HCT116 (cell line): ENCODE measurements around the gene ARHGAP36. TPM values are rescaled to one million over a fixed set of nuclear protein-coding genes. Genes with fewer than 3 reads are reported as not detected.

Source experiments
- ATAC-seq: fragments of 200-7000 bp; cut with Tn5 transposase; 2 replicates; pipeline ENCODE4 v1.9.1; 2020; ENCODE audit warnings: mild to moderate bottlenecking, moderate library complexity
- BruUV-seq: library from RNA; stranded (reverse); fragments of 400-500 nt; replicated peaks from 2 replicates; lab custom pipeline; 2021; lab: Mats Ljungman, UMichigan
- CTCF ChIA-PET: fragments of 300-600 bp; sonication (Branson Sonifier 250); formaldehyde crosslinking; loops from one replicate; lab custom pipeline; 2021; ENCODE audit warnings: antibody characterized with exemption; lab: Charles Lee
- POLR2A ChIA-PET: fragments of 300-600, 350-600 bp; sonication (Branson Sonifier 250); formaldehyde crosslinking; loops from one replicate; lab custom pipeline; 2021; ENCODE audit warnings: antibody characterized with exemption; lab: Charles Lee
- RAD21 ChIA-PET, 2 experiments: fragments of 300-600 bp; sonication (Branson Sonifier 250); formaldehyde crosslinking; loops; one replicate each; lab custom pipeline; 2023; ENCODE audit warnings: low total read pairs in 2 of 2; ENCODE audit not compliant: uncharacterized antibody in 2 of 2, unreplicated experiment in 2 of 2, low non-redundant PET in 1 of 2; lab: Charles Lee
- DNase-seq: peaks from one replicate; pipeline ENCODE4 v3.0.0-alpha.2; 2010; ENCODE audit warnings: low read depth, low spot score
- H2AFZ ChIP-seq: fragments of 200-600 bp; shearing (Covaris generic), sonication (generic); 2 replicates; pipeline ENCODE4 v1.6.1; 2017; ENCODE audit warnings: low read depth, mixed run types, mixed read lengths, antibody characterized with exemption, low read length; ENCODE audit not compliant: poor library complexity, severe bottlenecking
- H3K27ac ChIP-seq: 2 replicates; pipeline ENCODE4 v1.5.1; 2012; ENCODE audit warnings: low read depth, low read length
- H3K27me3 ChIP-seq: fragments of 200-600 bp; sonication (generic); 2 replicates; pipeline ENCODE4 v1.6.1; 2016; ENCODE audit warnings: mixed run types, low read length, mixed read lengths; ENCODE audit not compliant: insufficient read depth
- H3K36me3 ChIP-seq, 2 experiments: fragments of 200-500 bp in 1 of 2; fragments of 200-600 bp in 1 of 2; sonication (Bioruptor generic) in 1 of 2; sonication (generic) in 1 of 2; 2 replicates each; pipeline versions ENCODE4 v1.5.1 to v1.6.1; 2014 to 2016; ENCODE audit warnings: low read length in 2 of 2, inconsistent platforms in 1 of 2, mixed read lengths in 1 of 2, mixed run types in 1 of 2; ENCODE audit not compliant: insufficient read depth in 2 of 2, control insufficient read depth in 1 of 2
- H3K4me1 ChIP-seq, 2 experiments: fragments of 200-600 bp in 1 of 2; sonication (generic) in 1 of 2; 2 replicates each; pipeline versions ENCODE4 v1.5.1 to v1.6.1; 2012 to 2017; ENCODE audit warnings: low read length in 2 of 2, inconsistent platforms in 1 of 2, mild to moderate bottlenecking in 1 of 2, mixed read lengths in 1 of 2, mixed run types in 1 of 2, moderate library complexity in 1 of 2; ENCODE audit not compliant: insufficient read depth in 2 of 2, control insufficient read depth in 1 of 2
- H3K4me2 ChIP-seq: fragments of 200-600 bp; sonication (generic); 2 replicates; pipeline ENCODE4 v1.6.1; 2017; ENCODE audit warnings: mixed run types, low read length, mixed read lengths
- H3K4me3 ChIP-seq, 2 experiments: fragments of 200-600 bp in 1 of 2; sonication (generic) in 1 of 2; replicated peaks in 1 of 2; 2 replicates each; pipeline ENCODE4 v1.5.1; 2011 to 2016; ENCODE audit warnings: low read length in 2 of 2, control low read depth in 1 of 2, low read depth in 1 of 2, mild to moderate bottlenecking in 1 of 2, mixed read lengths in 1 of 2, mixed run types in 1 of 2
- H3K79me2 ChIP-seq: fragments of 200-600 bp; sonication (generic); 2 replicates; pipeline ENCODE4 v1.6.1; 2017; ENCODE audit warnings: mild to moderate bottlenecking, mixed run types, low read length, moderate library complexity, mixed read lengths; ENCODE audit not compliant: insufficient read depth
- H3K9ac ChIP-seq: fragments of 200-600 bp; sonication (generic); 2 replicates; pipeline ENCODE4 v1.6.1; 2016; ENCODE audit warnings: low read length, mixed read lengths
- H3K9me2 ChIP-seq: fragments of 200-600 bp; sonication (generic), shearing (Covaris generic); 2 replicates; pipeline ENCODE4 v1.6.1; 2017; ENCODE audit warnings: mixed run types, mild to moderate bottlenecking, moderate library complexity; ENCODE audit not compliant: insufficient read depth
- H3K9me3 ChIP-seq, 2 experiments: fragments of 200-500 bp in 1 of 2; fragments of 200-600 bp in 1 of 2; sonication (Bioruptor generic) in 1 of 2; sonication (generic) in 1 of 2; 2 replicates each; pipeline ENCODE4 v1.6.1; 2014 to 2017; ENCODE audit warnings: low read length in 2 of 2, mixed read lengths in 2 of 2, inconsistent platforms in 1 of 2, low read depth in 1 of 2, mild to moderate bottlenecking in 1 of 2, mixed run types in 1 of 2, moderate library complexity in 1 of 2; ENCODE audit not compliant: control insufficient read depth in 1 of 2, insufficient read depth in 1 of 2
- H4K20me1 ChIP-seq: fragments of 200-600 bp; sonication (generic), shearing (Covaris generic); 2 replicates; pipeline ENCODE4 v1.6.1; 2017; ENCODE audit warnings: mixed run types, mild to moderate bottlenecking, moderate library complexity; ENCODE audit not compliant: insufficient read depth
- ATF3 ChIP-seq: IDR thresholded peaks from 2 replicates; pipeline ENCODE4 v1.6.1; 2012
- CEBPB ChIP-seq: IDR thresholded peaks from 2 replicates; pipeline ENCODE4 v1.6.1; 2012; ENCODE audit warnings: low read depth
- CTCF ChIP-seq, 3 experiments: fragments of 200-600 bp in 1 of 3; sonication (generic) in 1 of 3; IDR thresholded peaks in 2 of 3; conservative IDR thresholded peaks in 1 of 3; 2 replicates each; pipeline ENCODE4 v1.5.1; 2012 to 2017; ENCODE audit warnings: low read depth in 2 of 3, low read length in 2 of 3, antibody characterized with exemption in 1 of 3, borderline replicate concordance in 1 of 3, control low read depth in 1 of 3, mild to moderate bottlenecking in 1 of 3, mixed read lengths in 1 of 3, mixed run types in 1 of 3, moderate library complexity in 1 of 3; ENCODE audit not compliant: insufficient read depth in 1 of 3
- EGR1 ChIP-seq: IDR thresholded peaks from 2 replicates; pipeline ENCODE4 v1.6.1; 2012; ENCODE audit warnings: low read depth
- ELF1 ChIP-seq: IDR thresholded peaks from 2 replicates; pipeline ENCODE4 v1.6.1; 2012; ENCODE audit warnings: low read depth, borderline replicate concordance
- EZH2phosphoT487 ChIP-seq: fragments of 200-600 bp; IDR thresholded peaks from 2 replicates; pipeline ENCODE4 v1.6.1; 2018; ENCODE audit warnings: antibody characterized with exemption, borderline replicate concordance
- FOSL1 ChIP-seq: IDR thresholded peaks from 2 replicates; pipeline ENCODE4 v1.6.1; 2012; ENCODE audit warnings: low read depth
- JUND ChIP-seq: IDR thresholded peaks from 2 replicates; pipeline ENCODE4 v1.6.1; 2012
- POLR2A ChIP-seq: IDR thresholded peaks from 2 replicates; pipeline ENCODE4 v1.7.0; 2011; ENCODE audit warnings: borderline replicate concordance; ENCODE audit not compliant: insufficient read depth, insufficient read length; ENCODE audit errors: extremely low read depth
- POLR2AphosphoS5 ChIP-seq: IDR thresholded peaks from 2 replicates; pipeline ENCODE4 v1.6.1; 2011; ENCODE audit warnings: mild to moderate bottlenecking, low read depth, low read length, moderate library complexity
- SIN3A ChIP-seq: IDR thresholded peaks from 2 replicates; pipeline ENCODE4 v1.6.1; 2012; ENCODE audit warnings: low read depth
- SP1 ChIP-seq: IDR thresholded peaks from 2 replicates; pipeline ENCODE4 v1.6.1; 2012; ENCODE audit warnings: low read depth
- SRF ChIP-seq: IDR thresholded peaks from 2 replicates; pipeline ENCODE4 v1.6.1; 2012; ENCODE audit warnings: low read depth
- ZNF274 ChIP-seq: fragments of 200-500 bp; sonication (Bioruptor generic); IDR thresholded peaks from 2 replicates; pipeline ENCODE4 v1.6.1; 2014; ENCODE audit warnings: mild to moderate bottlenecking, low read depth, low read length, inconsistent platforms
- intact Hi-C: fragments of 100-400 bp; cut with micrococcal nuclease; formaldehyde crosslinking; loops from 2 replicates; pipeline ENCODE4 v1.10.0; 2022
- total RNA-seq: library from RNA; stranded (reverse); gene quantifications from one replicate; pipeline ENCODE4 v1.2.1, GENCODE V29; 2021; ENCODE audit not compliant: unreplicated experiment

ARHGAP36 gene
- total RNA-seq, 1 experiment from 2014 or later, result not detected

- no peak overlapping the region for H3K4me2 ChIP-seq
- H2AFZ ChIP-seq, result no peak overlapping the region
- H3K36me3 ChIP-seq, result no peaks in the 10 kb centered on the region
- H3K79me2 ChIP-seq, result no peaks in the 10 kb centered on the region
- H3K27me3 ChIP-seq, result no peaks in the 10 kb centered on the region
- intact Hi-C loops, result no loop called here
- BruUV-seq, result no TSS peak
- H3K4me1 ChIP-seq, result no peaks in the 10 kb centered on the region
- H3K9me3 ChIP-seq, result no peaks in the 10 kb centered on the region
- H3K4me3 ChIP-seq, result no peak overlapping the region
- DNase-seq (no peak), ATAC-seq (no peak)
- POLR2A ChIA-PET, result no interaction called here
- no peaks in the 10 kb centered on the region for H3K9me2 ChIP-seq
- RAD21 ChIA-PET, result no interaction called here
- no peak overlapping the region for H3K27ac ChIP-seq
- no peak overlapping the region for H3K9ac ChIP-seq
- H4K20me1 ChIP-seq, result no peaks in the 10 kb centered on the region
- CTCF ChIA-PET, result no interaction called here
- no peak for TF ChIP-seq CEBPB
- TF ChIP-seq POLR2AphosphoS5, result no peak
- TF ChIP-seq SIN3A, result no peak
- TF ChIP-seq POLR2A, result no peak
- no peak for TF ChIP-seq CTCF (IDR thresholded peaks at IDR 0.05 in 2 of 3, conservative IDR thresholded peaks at IDR 0.05 in 1 of 3; ENCODE audit: borderline replicate concordance in 1 of 3, insufficient read depth in 1 of 3, low read depth in 2 of 3, low read length in 2 of 3)
- TF ChIP-seq ZNF274, result no peak
- TF ChIP-seq EZH2phosphoT487, result no peak
- TF ChIP-seq, all 23 proteins: peak for 0
Measured at GRCh38 chrX:131054906-131055305, 3.2 kb upstream of the ARHGAP36 start.

GRCh38 chrX:131057706-131058105 is 440 bp upstream of the ARHGAP36 start:
- BruUV-seq, result no TSS peak
- TF ChIP-seq POLR2AphosphoS5 (no peak), SRF (no peak), EGR1 (no peak), FOSL1 (no peak), SIN3A (no peak), ELF1 (no peak), SP1 (no peak), POLR2A (no peak), CEBPB (no peak), ATF3 (no peak), JUND (no peak), EZH2phosphoT487 (no peak)
- CTCF ChIA-PET, result no interaction called here
- no peaks in the 10 kb centered on the region for H3K9me3 ChIP-seq
- H3K27me3 ChIP-seq, result 0 out of 2 replicates have a peak, but pooled peaks cover 1% of the 10 kb centered on the region
- no peak overlapping the region for H3K9ac ChIP-seq
- no peak for ATAC-seq
- H3K79me2 ChIP-seq, result no peaks in the 10 kb centered on the region
- POLR2A ChIA-PET, result no interaction called here
- no peaks in the 10 kb centered on the region for H3K36me3 ChIP-seq
- no peak overlapping the region for H2AFZ ChIP-seq
- H3K27ac ChIP-seq, result no peak overlapping the region
- no peaks in the 10 kb centered on the region for H3K4me1 ChIP-seq
- H3K9me2 ChIP-seq, result no peaks in the 10 kb centered on the region
- intact Hi-C loops, result no loop called here
- RAD21 ChIA-PET, result no interaction called here
- H4K20me1 ChIP-seq, result no peaks in the 10 kb centered on the region
- DNase-seq, result no peak
- H3K4me2 ChIP-seq, result no peak overlapping the region
- no peak overlapping the region for H3K4me3 ChIP-seq
